GM13976 (cell line): ENCODE results near the gene SEMA5A.

Experiments
- DNase-seq: peaks from one replicate; pipeline ENCODE4 v3.0.0; 2012; ENCODE audit warnings: low spot score
- CTCF ChIP-seq: IDR thresholded peaks from 2 replicates; pipeline ENCODE4 v1.5.1; 2012; ENCODE audit warnings: borderline replicate concordance, mild to moderate bottlenecking; ENCODE audit not compliant: insufficient read depth; ENCODE audit errors: extremely low read depth, missing control alignments, control extremely low read depth
- in situ Hi-C: fragments of 300-500 bp; cut with MboI; formaldehyde crosslinking; loops from one replicate; pipeline ENCODE4 v1.12.0; 2022; ENCODE audit warnings: low sequenced_read_pairs, mixed read lengths, inconsistent platforms; ENCODE audit not compliant: unreplicated experiment

SEMA5A gene

GRCh38 chr5:9428272-9428671 lies 117.6 kb downstream of the SEMA5A start:
- in situ Hi-C loops = no loop called here
- TF ChIP-seq CTCF = no peak
- no peak for DNase-seq

- in situ Hi-C loops = no loop called here
- DNase-seq = no peak
- no peak for TF ChIP-seq CTCF
Observed at GRCh38 chr5:9425710-9426109, 120.2 kb downstream of the SEMA5A start.

DNA sequence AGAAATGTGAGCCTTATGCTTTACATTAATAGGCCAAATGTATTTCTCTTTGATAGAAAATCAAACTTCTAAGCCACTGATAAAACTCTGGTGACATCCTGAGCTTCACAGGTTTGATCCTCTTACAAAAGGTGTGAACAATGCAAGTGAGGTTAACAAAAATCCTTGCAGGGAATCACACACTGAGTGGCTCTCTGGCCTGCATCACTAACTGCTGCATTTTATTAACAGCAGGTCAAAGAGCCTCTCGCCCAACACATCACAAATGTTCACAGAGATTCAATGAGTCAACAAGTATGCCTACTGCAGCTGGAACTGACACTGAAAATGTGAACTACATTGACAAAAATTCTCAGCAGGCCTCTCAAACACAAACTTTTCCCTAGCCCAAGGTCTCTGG lies 122.3 kb downstream of the SEMA5A start:
- DNase-seq = no peak
- in situ Hi-C loops = no loop called here
- TF ChIP-seq CTCF = no peak

GRCh38 chr5:9421884-9422283 lies 124.0 kb downstream of the SEMA5A start:
- no peak for TF ChIP-seq CTCF
- in situ Hi-C loops = no loop called here
- no peak for DNase-seq

DNA sequence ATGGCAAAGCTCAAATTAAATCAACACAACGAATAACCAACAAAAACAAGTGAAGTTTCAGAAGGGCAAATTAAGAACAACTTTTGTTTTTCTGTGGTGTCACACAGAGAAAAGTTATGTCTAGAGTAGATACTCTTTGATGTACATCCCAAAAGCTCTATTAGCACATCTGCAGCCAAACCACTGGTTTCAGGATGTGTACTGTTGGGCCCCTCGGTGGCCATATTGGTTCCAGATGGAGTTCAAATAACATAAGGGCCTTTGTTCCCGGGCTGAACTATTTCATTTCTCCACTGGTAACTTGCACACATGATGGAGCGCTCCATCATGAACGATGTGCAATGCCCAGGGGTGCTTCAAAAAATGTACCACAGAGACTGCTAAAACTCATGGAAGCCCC lies 126.1 kb downstream of the SEMA5A start:
- no peak for DNase-seq
- in situ Hi-C loops = no loop called here
- TF ChIP-seq CTCF = no peak

- DNase-seq = no peak
- TF ChIP-seq CTCF = no peak
- in situ Hi-C loops = no loop called here
Observed at GRCh38 chr5:9415566-9415965, 130.3 kb downstream of the SEMA5A start.

GRCh38 chr5:9415091-9415490 lies 130.8 kb downstream of the SEMA5A start:
- in situ Hi-C loops = no loop called here
- no peak for TF ChIP-seq CTCF

More at GRCh38 chr5:9415091-9415490, 130.8 kb downstream of the SEMA5A start:
- DNase-seq = no peak
